ENCODE measurements around the gene XIRP2. TPM values are rescaled to one million over a fixed set of nuclear protein-coding genes. Genes with fewer than 3 reads are reported as not detected.

Gene XIRP2, protein sequence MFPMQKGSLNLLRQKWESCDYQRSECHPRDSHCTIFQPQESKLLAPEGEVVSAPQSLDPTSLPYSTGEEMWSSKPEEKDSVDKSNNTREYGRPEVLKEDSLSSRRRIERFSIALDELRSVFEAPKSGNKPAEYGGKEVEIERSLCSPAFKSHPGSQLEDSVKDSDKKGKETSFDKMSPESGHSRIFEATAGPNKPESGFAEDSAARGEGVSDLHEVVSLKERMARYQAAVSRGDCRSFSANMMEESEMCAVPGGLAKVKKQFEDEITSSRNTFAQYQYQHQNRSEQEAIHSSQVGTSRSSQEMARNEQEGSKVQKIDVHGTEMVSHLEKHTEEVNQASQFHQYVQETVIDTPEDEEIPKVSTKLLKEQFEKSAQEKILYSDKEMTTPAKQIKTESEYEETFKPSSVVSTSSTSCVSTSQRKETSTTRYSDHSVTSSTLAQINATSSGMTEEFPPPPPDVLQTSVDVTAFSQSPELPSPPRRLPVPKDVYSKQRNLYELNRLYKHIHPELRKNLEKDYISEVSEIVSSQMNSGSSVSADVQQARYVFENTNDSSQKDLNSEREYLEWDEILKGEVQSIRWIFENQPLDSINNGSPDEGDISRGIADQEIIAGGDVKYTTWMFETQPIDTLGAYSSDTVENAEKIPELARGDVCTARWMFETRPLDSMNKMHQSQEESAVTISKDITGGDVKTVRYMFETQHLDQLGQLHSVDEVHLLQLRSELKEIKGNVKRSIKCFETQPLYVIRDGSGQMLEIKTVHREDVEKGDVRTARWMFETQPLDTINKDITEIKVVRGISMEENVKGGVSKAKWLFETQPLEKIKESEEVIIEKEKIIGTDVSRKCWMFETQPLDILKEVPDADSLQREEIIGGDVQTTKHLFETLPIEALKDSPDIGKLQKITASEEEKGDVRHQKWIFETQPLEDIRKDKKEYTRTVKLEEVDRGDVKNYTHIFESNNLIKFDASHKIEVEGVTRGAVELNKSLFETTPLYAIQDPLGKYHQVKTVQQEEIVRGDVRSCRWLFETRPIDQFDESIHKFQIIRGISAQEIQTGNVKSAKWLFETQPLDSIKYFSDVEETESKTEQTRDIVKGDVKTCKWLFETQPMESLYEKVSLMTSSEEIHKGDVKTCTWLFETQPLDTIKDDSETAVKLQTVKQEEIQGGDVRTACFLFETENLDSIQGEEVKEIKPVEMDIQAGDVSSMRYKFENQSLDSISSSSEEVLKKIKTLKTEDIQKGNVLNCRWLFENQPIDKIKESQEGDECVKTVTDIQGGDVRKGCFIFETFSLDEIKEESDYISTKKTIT (N-terminal part only)
- total RNA-seq, result not detected

DNA sequence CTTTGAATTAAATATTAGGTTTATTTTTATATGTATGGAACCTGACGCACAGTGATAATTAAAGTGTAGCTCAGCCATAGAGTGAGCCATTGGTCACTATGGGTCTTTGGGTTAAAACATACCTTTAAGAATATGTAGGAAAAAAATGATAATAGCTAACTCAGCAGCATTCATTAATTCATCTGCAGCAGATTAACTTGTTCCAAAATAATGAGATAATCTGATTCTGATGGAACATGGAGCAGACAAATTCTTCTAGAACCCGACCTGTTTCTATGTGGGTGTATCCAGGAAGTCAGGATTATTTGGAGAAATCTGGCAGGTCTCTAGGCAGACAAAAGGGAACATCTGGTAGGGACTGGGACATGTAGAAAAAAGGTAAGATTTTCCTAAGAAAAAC, at the start of gene XIRP2:
Gene XIRP2 (plus strand): TSS at position 301 of the 400 bp plus-strand sequence. CDS start 15,003 bp downstream, outside the sequence.
- no peak for DNase-seq

DNA sequence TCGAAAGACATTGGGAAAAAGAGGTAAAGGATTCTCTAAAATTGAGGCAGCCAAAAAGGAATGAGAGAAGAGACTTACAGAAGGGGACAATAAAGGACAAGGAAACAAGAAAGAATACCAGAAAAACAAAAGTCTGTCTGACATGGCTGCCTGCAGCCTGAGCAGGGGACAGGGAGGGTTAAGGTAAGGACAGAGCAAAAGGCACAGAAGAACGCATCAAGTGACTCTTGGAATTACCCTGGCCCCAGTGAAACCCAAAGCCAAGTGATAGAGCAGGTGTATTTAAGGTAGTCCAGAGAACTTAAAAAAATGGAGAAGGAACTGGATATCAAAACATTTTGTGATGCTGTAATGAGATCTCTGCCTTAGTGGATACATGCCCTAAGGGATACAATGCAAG, 47.1 kb upstream of the XIRP2 start:
- DNase-seq, result no peak

DNA sequence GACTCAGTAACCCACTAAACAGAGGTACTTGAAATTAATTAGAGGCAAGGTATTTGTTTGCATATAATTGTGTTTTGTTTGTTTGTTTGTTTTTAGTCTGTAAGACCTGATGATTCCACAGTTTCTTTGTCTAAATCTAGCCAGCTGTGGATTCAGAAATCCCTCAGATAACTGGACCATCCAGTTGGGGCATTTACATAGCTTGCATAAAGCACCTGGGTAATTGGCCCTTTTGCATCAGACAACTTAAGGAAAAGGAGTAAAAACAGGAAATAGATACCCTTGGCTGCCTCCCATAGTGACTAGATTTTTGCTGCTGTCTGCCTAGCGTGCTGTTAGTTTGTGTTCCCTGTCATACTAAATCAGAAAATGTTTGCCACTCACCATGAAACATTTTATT, 46.6 kb upstream of the XIRP2 start:
- DNase-seq, result no peak

DNA sequence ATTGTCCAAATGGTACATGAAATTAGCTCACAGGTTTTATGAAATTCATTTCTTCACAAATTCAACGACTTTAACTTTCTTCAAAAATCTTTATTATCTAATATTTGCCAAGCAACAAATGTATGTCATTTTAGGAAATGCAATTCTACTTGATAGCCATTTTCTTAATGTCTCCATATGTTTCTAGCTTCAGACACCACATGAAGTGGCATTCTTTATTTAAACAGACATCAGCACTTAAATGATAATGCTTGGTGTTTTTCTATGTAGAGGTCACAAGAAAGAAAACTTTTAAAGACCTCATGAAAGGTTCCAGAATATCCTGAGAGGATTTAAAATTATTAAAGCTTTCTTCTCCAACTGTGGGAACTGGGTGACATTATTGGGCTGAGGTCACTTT, 44.2 kb upstream of the XIRP2 start:
- DNase-seq, result no peak

DNA sequence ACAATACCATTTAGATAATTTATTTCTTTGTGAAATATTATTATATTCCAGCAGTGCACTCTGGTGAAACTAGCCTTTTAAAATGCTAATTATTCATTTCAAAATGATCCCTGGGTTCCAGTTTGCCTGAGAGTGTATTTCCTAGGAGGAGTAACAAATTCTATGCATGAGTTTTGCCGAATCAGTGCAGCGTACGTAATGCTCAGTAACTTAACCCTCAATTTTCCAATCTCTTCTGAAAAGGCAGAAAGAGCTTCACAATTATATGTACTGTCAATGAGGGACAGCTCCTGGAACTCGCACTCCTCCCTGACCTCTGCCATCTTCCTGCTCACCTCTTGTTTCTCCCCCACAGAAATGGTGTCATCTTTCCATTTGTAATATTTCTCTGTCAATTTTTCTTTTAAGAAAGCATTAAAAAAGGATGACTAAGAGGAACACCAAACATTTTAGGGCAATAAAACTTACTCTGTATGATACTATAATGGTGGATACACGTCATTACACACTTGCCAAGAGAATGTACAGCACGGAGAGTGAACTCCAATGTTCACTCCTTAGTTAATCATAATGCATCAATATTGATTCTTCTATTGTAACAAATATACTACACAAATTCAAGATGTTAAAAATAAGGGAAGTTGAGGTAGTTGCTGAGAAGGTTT, 25.7 kb upstream of the XIRP2 start:
- no peak for DNase-seq

DNA sequence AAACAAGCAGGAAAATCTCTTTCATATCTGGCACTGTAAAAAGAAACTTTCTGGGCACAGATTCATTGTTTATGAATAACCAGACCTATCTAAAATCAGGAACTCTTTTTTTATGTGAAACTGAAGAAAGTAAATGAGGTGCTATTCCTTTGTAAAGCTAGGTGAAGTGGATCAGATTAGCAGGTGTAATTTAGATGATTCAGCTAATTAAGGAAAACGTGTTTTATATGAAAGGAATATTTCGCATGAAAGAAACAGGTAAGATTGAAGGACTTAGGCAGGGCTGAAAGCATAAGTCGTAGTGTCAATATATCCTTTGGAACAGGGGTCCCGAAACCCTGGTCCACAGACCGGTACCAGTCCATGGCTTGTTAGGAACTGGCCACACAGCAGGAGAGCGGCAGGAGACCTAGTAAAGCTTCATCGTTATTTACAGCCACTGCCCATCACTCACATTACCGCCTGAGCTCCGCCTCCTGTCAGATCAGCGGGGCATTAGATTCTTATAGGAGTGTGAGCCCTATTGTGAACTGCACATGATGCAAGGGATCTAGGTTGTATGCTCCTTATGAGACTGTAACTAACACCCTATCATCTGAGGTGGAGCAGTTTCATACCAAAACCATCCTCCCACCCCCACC, 20.3 kb upstream of the XIRP2 start:
- no peak for DNase-seq

DNA sequence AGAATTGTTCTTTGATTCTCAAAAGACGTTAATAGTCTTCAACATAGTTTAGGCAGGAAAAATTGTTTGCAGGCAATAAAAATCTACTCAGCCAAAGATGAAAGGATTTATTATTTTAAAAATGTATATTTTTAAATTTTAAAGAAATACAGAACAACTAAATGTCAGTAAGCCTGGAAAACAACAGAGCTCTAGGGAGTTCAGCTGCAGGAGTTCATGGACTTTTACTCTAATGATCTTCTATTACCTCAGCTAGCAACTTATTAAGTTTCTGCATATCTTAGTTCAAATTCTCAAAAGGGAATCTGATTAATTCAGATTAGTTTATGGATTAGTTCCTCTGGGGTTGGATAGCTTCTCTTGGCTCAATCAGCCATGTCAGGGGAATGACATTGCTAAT, 17.9 kb upstream of the XIRP2 start:
- DNase-seq, result no peak

DNA sequence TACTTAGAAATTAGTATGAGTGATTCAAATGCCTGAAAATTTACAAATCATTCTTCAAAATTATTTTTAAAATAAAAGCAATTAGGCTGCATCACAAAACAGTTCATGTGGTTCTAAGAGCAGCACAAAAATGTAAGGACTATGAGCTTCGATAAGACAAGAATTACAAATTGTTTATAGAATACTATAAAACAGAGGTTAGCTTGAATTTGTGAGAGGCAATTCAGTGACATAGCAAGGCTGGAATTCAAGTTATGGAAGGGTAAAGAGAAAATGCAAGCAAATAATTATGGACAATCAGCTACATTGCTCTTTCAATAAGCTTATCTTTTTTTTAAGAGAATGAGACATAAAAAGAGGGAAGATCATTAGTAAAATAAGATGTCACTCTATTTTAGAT, 7.1 kb upstream of the XIRP2 start:
- no peak for DNase-seq

DNA sequence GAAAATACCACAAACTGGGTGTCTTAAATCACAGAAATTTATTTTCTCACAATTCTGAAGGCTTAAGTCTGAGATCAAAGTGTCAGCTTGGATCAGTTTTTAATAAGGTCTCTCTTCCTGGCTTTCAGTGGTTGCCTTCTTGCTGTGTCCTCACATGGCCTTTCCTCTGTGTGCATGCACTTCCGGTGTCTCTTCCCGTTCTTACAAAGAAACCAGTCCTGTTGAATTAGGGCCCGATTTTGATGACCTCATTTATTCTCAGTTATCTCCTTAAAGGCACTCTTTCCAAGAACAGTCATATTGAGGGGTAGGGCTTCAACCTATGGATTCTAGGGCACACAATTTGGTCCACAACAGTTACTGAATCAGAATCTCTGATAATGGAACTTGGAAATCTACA, 5.4 kb upstream of the XIRP2 start:
- no peak for DNase-seq

DNA sequence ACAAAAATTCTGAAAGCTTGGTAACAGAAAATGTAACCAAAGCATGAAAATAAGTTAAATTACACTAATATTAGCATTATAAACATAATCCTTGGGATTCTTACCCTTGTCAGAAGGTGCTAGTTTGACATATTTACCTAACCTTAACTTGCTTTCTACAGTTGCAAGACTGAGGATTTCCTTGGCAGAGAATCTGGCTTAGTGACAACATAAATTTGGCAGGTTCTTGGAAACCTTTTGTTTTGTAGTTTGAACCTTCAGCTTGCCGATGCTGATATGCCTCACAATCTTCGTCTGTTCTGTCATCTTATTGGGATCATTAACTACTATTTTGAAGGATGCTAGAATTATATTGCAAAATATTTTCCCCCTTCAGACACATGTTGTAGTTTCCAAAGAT, 3.4 kb downstream of the XIRP2 start:
- no peak for DNase-seq

DNA sequence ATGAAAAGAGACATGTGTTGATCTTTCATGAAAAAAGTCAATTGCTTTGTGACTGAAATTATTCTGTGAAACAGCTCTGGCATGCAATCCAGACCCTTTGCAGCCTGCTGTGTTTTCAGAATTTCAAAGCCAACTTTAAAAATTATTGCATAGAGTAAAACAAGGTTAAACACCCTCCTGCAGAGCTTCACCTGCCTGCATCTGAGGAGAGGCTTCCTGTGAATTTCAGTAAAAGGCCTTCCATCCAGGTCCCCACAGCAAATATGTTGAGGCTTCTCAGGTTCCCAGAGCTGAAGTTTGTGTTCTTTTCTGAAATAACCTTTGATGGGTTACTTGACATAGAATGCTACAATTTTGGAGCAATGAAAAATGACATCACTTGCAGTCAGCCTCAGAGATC, 4.1 kb downstream of the XIRP2 start:
- no peak for DNase-seq

DNA sequence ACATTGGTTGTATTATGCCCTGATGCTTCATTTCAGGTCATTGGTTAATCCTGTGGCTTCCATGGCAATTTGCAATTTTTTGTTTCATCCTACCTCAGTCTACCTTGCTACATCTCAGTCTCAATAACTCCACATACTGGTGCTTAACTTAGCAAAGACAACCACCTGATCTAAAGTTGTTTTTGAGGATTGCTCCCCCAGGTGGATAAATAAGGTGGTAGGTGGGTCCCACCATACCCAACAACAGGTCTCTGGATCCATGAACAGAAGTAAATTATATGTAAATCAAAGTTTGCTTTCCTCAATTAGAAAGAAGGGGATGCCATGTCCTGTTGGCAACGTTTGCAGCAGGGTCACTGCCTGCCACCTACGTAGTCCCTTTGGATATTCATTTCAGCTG, 7.0 kb downstream of the XIRP2 start:
- no peak for DNase-seq

DNA sequence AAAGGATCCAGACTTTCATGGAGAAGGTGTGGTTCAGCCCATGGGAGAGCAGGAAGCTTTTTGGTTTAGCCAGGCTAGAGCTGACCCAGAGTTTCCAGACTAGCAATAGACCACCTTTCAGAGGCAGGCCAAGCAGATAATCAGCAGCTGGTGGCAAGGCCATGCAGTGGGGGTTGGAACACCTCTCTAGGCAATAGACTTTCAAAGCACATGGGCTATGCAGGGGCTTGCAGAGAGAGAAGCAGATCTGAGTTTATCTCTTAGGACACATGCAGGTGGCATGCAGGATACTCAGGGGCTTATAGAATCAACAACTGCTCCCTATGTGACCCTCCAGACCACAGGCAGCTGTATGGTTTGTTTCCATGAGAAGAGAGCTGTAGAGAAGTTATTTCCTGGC, 9.4 kb downstream of the XIRP2 start:
- DNase-seq, result no peak

DNA sequence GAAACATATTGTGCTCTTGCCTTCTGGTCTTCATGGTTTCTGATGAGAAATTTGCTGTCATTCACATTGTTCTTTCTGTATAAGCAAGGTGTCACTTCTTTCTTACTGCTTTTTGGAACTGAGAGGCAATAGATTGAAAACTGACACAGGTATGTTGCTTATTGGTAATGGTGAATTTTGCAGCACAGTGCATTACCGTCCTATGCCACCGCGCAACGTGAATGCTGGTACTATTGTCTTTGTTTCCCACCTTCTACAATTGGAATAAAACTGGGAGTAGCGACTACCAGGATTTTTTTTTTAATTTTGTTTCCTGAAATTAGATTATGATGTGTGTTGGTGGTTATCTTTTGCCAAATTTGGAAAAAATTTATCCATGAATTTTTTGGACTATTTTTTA, 11.4 kb downstream of the XIRP2 start:
- DNase-seq, result no peak

DNA sequence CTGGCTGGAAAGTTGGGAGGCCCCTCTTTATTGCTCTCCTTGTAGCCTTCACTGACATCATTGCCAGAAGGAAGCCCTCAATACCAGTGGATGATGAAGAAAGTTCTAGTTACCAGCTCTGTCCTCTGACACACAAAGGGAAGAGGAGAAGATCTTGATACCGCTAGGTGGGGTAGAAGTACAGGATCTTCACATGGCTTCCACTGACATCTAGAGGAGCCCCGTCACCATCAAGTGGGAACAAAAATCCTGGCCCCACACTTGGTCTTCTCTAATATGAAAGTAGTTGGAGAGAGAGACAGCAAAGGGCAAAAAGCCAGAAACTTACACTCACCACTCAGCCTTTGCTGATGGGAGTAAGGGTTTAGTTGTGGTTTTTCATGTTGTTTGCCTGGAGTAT, 12.4 kb downstream of the XIRP2 start:
- DNase-seq, result no peak

DNA sequence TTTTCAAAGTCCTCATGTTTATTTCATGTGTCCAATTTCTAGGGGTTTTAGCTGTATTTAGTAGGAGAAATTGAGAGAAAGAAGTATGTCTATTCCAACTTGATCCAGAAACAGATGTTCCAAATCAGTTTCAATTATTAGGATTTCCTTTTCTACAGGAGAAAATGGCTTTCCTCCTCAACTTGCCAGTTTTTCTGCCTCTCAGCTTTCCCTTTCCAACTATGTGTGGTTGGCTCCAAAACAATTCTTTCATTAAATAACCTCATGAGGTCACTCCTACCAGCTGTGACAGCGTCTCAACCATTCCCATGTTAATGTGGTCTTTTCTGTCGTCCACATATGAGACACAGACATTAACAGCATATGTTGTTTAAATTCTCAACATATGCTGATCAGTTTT, 13.1 kb downstream of the XIRP2 start:
- no peak for DNase-seq

DNA sequence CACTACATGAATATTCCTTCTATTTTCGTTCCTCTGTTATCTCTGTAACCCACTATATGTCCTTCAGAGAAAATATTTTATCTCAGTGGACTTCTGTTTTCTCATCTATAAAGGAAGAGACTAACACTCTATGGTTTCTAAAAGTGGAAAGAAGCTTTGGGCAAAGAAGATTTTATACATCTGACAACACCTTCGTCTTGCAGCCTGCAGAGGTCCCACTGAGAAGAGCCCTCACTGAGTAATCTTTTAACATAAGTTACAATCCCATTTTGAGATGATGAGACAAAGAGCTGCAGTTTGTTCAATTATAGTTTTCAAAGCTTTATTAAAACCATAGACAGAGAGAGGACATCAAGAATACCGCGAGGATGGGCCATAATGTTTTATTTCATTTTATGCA, 28.7 kb downstream of the XIRP2 start:
- no peak for DNase-seq

DNA sequence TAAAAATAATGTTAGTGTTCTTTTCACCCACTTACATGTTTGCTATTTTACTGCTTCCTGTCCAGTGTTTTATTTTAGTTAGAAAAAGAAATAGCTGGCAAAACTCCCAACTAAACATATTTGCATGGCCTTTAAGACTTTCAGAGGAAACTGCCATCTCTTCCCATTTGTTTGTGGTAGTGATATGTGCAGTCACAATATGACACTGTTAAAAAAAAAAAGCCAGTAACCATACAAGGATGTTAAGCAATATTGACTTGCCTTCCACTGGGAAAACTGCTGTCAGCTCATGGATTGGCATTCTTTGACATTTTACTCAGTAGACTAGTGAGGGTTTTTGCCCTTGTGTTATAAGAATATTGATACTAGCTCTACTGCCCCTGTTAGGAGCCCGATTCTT, 29.1 kb downstream of the XIRP2 start:
- DNase-seq, result no peak

DNA sequence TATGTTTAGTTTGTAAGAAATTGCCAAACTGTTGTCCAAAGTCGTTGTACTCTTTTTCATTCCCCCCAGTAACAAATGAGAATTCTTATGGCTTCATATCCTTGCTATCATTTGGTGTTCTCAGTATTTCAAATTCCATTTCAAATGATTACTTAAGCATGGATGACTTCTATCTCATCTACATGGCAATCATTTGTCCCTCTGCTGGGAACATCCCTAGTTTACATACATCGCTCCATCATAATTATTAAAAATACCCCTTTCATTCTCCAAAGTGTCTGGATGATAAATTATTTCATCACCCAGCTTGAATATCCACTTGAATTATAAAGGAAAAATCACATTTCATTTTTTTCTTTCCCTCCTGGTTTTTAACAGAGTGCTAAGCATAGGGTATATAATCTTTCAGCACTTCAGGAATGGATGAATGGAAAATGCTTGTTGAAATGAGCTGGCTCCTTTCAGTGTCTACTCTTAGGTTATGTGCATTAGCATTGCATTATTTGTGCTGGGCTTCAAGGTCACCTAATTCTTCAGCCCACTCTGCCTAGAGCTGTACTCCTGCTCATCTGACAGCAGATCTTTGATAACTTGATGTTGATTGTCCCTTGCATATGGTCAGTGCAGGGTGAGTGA, 33.1 kb downstream of the XIRP2 start:
- no peak for DNase-seq

DNA sequence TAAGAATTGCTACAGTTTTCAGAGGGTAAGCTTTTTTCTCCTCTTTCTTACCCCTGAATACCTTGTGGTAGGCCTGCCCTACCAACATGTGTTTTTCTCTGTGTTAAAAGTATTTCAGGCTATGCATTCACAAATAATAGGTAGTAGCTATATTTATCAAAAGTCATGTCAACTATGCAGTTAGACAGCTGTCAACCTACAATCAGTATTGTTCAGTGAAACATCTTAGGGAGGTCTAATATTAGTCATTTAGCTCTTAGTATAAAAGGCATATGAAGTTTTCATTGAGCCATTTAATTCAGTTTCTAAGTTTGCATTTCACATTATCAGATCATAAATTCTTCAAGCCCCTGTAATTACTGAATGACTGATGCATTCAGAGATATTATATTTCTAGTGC, 36.7 kb downstream of the XIRP2 start:
- no peak for DNase-seq

DNA sequence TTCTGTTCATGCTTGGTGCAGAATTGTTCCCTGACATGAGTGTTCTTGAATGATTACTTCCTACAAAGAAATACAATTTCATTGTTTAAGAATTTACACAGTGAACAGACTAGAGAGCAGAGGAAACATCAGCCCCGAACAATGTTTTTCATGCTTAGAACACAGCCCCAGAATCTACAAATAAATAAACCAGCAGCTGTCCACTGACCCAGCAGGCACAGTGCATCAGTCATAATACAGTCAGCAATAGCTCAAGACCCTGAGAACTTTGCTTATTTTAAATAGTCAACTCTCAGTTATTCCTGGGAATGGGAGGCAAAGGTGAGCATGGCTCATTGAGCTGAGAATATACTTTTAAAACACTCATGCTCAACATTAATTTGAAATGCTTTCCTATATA, 38.4 kb downstream of the XIRP2 start:
- no peak for DNase-seq

DNA sequence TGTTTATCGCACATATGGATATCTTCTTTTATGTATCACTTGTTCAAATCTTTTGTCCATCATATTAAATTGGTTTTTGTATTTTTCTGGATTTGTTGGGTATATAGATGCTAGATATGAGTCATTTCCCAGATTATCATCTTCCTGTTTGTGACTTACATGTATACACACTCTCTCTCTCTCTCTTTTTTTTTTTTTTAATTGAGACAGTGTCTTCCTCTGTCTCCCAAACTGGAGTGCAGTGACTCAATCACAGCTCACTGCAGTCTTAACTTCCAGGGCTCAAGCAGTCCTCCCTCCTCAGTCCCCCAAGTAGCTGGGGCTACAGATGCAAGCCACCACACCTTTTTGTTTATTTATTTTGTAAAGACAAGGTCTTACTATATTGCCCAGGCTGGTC, 43.8 kb downstream of the XIRP2 start:
- no peak for DNase-seq

All from effector CD4-positive, alpha-beta T cell (primary cell).